OCI-LY7 (cell line): ENCODE results near the gene HS3ST2. TPM values are rescaled to one million over a fixed set of nuclear protein-coding genes. Genes with fewer than 3 reads are reported as not detected.

Experiments
- BruUV-seq: library from RNA; stranded (reverse); fragments of 400-500 nt; replicated peaks from 2 replicates; lab custom pipeline; 2021; lab: Mats Ljungman, UMichigan
- CTCF ChIA-PET: fragments of 300-600 bp; sonication (Branson Sonifier 250); formaldehyde crosslinking; loops from one replicate; lab custom pipeline; 2022; ENCODE audit warnings: antibody characterized with exemption; ENCODE audit not compliant: unreplicated experiment; lab: Charles Lee
- POLR2A ChIA-PET: fragments of 300-600 bp; sonication (Branson Sonifier 250); formaldehyde crosslinking; loops from one replicate; lab custom pipeline; 2022; ENCODE audit warnings: antibody characterized with exemption; lab: Charles Lee
- DNase-seq: peaks from one replicate; pipeline ENCODE4 v3.0.0-alpha.2; 2015; ENCODE audit warnings: low spot score
- H2AFZ ChIP-seq: fragments of 200-600 bp; sonication (generic), shearing (Covaris generic); 2 replicates; pipeline ENCODE4 v1.6.1; 2014; ENCODE audit warnings: mild to moderate bottlenecking, antibody characterized with exemption, low read length, moderate library complexity
- H3K27ac ChIP-seq: fragments of 200-600 bp; sonication (generic); 2 replicates; pipeline ENCODE4 v1.5.1; 2014; ENCODE audit warnings: mixed run types, low read depth, mild to moderate bottlenecking, moderate library complexity, low read length, inconsistent platforms; ENCODE audit not compliant: poor library complexity, severe bottlenecking
- H3K36me3 ChIP-seq: fragments of 200-600 bp; sonication (generic); 2 replicates; pipeline ENCODE4 v1.6.1; 2014; ENCODE audit warnings: mild to moderate bottlenecking, antibody characterized with exemption, low read length, moderate library complexity, mixed read lengths; ENCODE audit not compliant: insufficient read depth
- H3K4me1 ChIP-seq: fragments of 200-600 bp; sonication (generic); 2 replicates; pipeline ENCODE4 v1.5.1; 2014; ENCODE audit warnings: mild to moderate bottlenecking, low read length; ENCODE audit not compliant: insufficient read depth, poor library complexity, severe bottlenecking
- H3K4me2 ChIP-seq: fragments of 200-600 bp; sonication (generic); 2 replicates; pipeline ENCODE4 v1.6.1; 2014; ENCODE audit warnings: mild to moderate bottlenecking, low read length
- H3K4me3 ChIP-seq: fragments of 200-600 bp; sonication (generic); 2 replicates; pipeline ENCODE4 v1.5.1; 2014; ENCODE audit warnings: mild to moderate bottlenecking, low read depth, low read length; ENCODE audit not compliant: poor library complexity, severe bottlenecking
- H3K79me2 ChIP-seq: fragments of 200-600 bp; sonication (generic); 2 replicates; pipeline ENCODE4 v1.6.1; 2016; ENCODE audit warnings: low read depth, mild to moderate bottlenecking, low read length, moderate library complexity, mixed read lengths; ENCODE audit not compliant: insufficient read depth
- H3K9me2 ChIP-seq: fragments of 200-600 bp; sonication (generic); 2 replicates; pipeline ENCODE4 v1.6.1; 2016; ENCODE audit warnings: mild to moderate bottlenecking, low read length, mixed read lengths; ENCODE audit not compliant: insufficient read depth
- H3K9me3 ChIP-seq: fragments of 200-600 bp; sonication (generic); 2 replicates; pipeline ENCODE4 v1.6.1; 2014; ENCODE audit warnings: mild to moderate bottlenecking, mixed run types, low read length, mixed read lengths
- H4K20me1 ChIP-seq: fragments of 200-600 bp; sonication (generic); 2 replicates; pipeline ENCODE4 v1.6.1; 2014; ENCODE audit warnings: mild to moderate bottlenecking, antibody characterized with exemption, low read length, moderate library complexity, mixed read lengths; ENCODE audit not compliant: insufficient read depth
- CTCF ChIP-seq: fragments of 200-600 bp; sonication (generic); conservative IDR thresholded peaks from 2 replicates; pipeline ENCODE4 v1.5.1; 2014; ENCODE audit warnings: mild to moderate bottlenecking, antibody characterized with exemption, low read length, moderate library complexity, mixed read lengths
- EZH2phosphoT487 ChIP-seq: fragments of 200-600 bp; sonication (generic); IDR thresholded peaks from 2 replicates; pipeline ENCODE4 v1.6.1; 2018; ENCODE audit warnings: low read depth, borderline replicate concordance, mild to moderate bottlenecking, mixed run types, antibody characterized with exemption, low read length, moderate library complexity, mixed read lengths
- intact Hi-C: fragments of 100-400 bp; cut with micrococcal nuclease; formaldehyde crosslinking; loops from one replicate; pipeline ENCODE4 v1.10.0; 2022; ENCODE audit not compliant: unreplicated experiment
- total RNA-seq, 2 experiments: library from RNA; depleted of rRNA in 1 of 2; stranded (reverse); fragments of >200 nt in 1 of 2; shearing (Covaris generic) in 1 of 2; gene quantifications; 2 replicates each; pipeline ENCODE4 v1.2.3, GENCODE V29; 2014 to 2022

Gene HS3ST2
- total RNA-seq, 2 experiments from 2014 or later: not detected

GRCh38 chr16:22942811-22943210, 128.8 kb downstream of the HS3ST2 start:
- Histone ChIP-seq H3K9me3 (no peaks in the 10 kb centered on the region), H2AFZ (no peak overlapping the region), H3K79me2 (no peaks in the 10 kb centered on the region), H3K27ac (no peak overlapping the region), H3K4me3 (no peak overlapping the region), H3K4me1 (no peaks in the 10 kb centered on the region), H3K4me2 (no peak overlapping the region), H3K36me3 (no peaks in the 10 kb centered on the region), H3K9me2 (no peaks in the 10 kb centered on the region), H4K20me1 (no peaks in the 10 kb centered on the region)
- DNase-seq: no peak
- intact Hi-C loops: no loop called here
- CTCF ChIA-PET: no interaction called here
- POLR2A ChIA-PET: no interaction called here
- no peak for TF ChIP-seq CTCF
- no peak for TF ChIP-seq EZH2phosphoT487
- BruUV-seq: no TSS peak

GRCh38 chr16:22945361-22945760, 131.4 kb downstream of the HS3ST2 start:
- Histone ChIP-seq H3K4me3 (no peak overlapping the region), H3K27ac (no peak overlapping the region), H3K79me2 (no peaks in the 10 kb centered on the region), H3K36me3 (no peaks in the 10 kb centered on the region), H3K9me2 (no peaks in the 10 kb centered on the region), H3K4me2 (no peak overlapping the region), H3K4me1 (no peaks in the 10 kb centered on the region), H4K20me1 (no peaks in the 10 kb centered on the region), H3K9me3 (no peaks in the 10 kb centered on the region), H2AFZ (no peak overlapping the region)
- ChIA-PET CTCF (interaction anchor here (0.5 kb wide), 1 partner anchor 90 kb away, joined by 3 read pairs; no protein-coding TSS in a partner anchor), POLR2A (no interaction called here)
- no TSS peak for BruUV-seq
- no peak for DNase-seq
- TF ChIP-seq CTCF (no peak), EZH2phosphoT487 (no peak)
- intact Hi-C loops: no loop called here

GRCh38 chr16:22946433-22946832, 132.5 kb downstream of the HS3ST2 start:
- ChIA-PET CTCF (no interaction called here), POLR2A (interaction anchor here (0.7 kb wide), 1 partner anchor 276 kb away, joined by 6 read pairs; no protein-coding TSS in a partner anchor)
- no peak overlapping the region for H3K4me2 ChIP-seq
- H4K20me1 ChIP-seq: no peaks in the 10 kb centered on the region
- no peak overlapping the region for H3K4me3 ChIP-seq
- no TSS peak for BruUV-seq
- H3K4me1 ChIP-seq: no peaks in the 10 kb centered on the region
- TF ChIP-seq EZH2phosphoT487: no peak
- no peaks in the 10 kb centered on the region for H3K9me2 ChIP-seq
- intact Hi-C loops: no loop called here
- no peaks in the 10 kb centered on the region for H3K9me3 ChIP-seq
- H3K36me3 ChIP-seq: no peaks in the 10 kb centered on the region
- DNase-seq: no peak
- H2AFZ ChIP-seq: no peak overlapping the region
- H3K27ac ChIP-seq: no peak overlapping the region
- H3K79me2 ChIP-seq: no peaks in the 10 kb centered on the region
